ENCODE results near the gene HRG.
"Not testable (repeated sequence)": the region's sequence is repeated elsewhere in the genome, so short reads cannot be mapped to it uniquely, and the experiment has no call there.

The HRG gene

GRCh38 chr3:186683979-186684378, 18.2 kb downstream of the HRG start:
- DNase-seq = no peak

DNA sequence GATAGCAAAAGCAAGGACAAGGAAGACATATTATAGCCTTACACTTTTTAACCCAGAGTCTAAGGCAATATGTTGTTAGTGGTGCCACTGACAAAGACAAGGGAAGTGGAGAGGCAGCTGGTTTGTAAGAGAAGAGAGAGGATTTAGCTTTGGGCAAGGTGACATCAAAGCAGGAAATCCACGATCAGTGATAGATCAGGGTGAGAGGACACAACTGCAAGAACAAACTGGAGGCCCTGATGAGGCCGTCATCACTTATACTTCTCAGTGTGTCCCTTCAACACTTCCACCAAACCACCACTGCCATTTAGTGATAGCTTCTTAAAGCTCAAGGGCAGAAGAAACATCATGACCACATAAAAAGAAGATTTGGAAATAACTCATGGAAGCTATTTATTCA, 20.7 kb downstream of the HRG start:
- DNase-seq = not testable (repeated sequence)

DNA sequence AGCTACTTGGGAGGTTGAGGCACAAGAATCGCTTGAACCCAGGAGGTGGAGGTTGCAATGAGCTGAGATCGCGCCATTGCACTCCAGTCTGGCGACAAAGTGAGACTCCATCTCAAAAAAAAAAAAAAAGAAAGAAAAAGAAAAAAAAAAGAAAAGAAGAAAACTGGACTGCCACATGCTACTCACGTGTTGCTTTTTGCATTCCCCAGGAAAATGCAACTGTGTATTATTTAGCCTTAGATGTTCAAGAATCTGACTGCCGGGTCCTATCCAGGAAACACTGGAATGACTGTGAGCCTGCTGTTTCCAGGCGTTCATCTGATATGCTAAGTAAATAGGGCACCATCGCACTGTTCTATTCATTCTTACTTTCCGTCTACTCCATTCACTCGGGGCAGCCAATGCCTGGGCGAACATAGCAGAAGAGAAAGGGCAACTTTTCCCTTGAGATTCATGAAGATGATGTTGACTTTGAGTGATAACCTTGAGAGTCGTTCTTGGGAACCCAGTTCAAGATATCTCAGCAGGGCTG, 21.4 kb downstream of the HRG start:
- DNase-seq = no peak

- DNase-seq = not testable (repeated sequence)
Observed at GRCh38 chr3:186690304-186690703, 24.5 kb downstream of the HRG start.

DNA sequence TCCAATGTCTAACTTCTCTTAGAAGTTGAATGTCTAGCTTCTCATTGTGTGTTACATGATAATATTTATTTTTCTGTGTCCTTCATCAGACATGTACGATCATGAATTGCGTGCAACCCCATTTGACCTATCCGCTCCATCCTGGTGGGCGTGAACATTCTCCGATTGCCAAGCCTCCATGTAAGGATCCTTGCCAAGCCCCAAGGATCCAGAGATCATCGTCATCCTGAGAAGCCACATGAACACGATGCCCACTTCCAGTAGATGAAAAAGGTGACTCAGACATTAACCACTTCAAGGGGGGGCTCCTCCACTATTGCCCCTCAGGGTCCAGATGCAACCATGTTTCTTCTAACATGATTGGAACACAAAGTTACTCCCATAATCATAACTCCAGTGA, 25.9 kb downstream of the HRG start:
- DNase-seq = no peak

DNA sequence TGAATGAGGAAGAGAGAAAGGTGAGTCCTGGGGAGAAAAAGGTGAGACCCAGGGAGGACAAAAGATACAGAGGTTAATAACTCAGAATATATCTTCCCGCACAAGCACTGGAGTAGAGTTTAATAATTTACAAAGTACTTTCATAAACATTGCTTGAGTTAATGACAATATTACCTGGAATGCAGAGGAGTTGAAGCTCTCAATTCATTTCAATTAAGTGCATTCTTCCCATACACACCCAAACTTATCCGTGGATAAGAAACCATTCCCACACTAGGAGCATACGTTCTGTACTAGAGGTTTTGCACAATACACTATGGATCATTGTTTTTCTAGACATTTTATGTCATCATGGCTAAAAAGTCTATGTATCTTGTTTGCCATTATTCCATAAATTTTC, 28.0 kb downstream of the HRG start:
- no peak for DNase-seq

DNA sequence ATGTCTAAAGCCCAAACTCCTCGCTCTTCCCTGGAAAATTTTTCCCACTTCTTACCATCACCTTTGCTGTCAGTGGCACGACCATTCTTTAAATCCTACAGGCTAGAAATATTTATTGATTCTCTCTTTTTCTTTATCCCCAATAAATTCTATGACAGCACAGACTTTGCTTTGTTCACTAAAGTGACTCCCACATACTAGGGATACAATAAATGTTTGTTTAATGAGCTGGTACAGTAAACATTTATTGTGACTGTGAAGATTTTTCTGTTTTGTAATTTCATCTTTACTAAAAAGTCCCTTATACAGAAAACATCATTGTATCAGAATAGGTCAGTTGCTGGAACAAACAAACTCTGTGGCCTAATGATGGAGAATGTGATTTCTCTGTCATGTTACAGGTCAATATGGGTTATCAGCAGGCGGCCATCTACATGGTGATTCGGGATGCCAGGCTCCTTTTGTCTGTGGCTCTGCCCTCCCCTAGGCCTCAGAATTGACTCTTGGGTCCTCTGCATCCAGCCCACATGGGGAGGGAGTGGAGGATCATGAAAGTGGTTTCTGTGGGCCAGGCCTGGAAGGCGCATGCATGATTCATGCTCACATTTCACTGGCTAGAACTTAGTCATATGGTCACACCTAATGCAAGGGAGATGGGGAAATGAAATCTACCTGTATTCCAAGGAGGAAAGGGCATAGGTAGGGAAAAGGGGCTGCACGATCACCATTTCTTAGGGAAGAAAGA, 28.6 kb downstream of the HRG start:
- DNase-seq = no peak

DNA sequence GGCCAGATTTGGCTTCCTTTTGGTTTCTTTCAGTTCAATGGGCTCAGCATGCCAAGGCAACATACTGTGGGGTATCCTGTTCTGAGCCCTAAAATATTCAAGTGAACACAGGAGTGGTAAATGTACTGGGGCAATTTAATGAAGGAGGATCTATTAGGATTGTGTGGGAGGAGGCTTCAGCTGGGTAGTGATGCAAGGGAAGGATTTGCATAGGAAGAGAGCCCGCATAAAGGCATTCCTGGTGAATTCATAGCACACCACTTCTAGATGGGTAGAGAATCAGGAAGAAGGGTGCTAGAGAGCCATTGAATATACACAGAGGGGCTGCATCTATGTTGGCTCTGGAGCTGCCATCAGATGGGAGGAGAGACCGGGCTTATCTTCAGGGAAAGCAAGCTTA, 30.7 kb downstream of the HRG start:
- no peak for DNase-seq

GRCh38 chr3:186697510-186697909, 31.7 kb downstream of the HRG start:
- DNase-seq = no peak

DNA sequence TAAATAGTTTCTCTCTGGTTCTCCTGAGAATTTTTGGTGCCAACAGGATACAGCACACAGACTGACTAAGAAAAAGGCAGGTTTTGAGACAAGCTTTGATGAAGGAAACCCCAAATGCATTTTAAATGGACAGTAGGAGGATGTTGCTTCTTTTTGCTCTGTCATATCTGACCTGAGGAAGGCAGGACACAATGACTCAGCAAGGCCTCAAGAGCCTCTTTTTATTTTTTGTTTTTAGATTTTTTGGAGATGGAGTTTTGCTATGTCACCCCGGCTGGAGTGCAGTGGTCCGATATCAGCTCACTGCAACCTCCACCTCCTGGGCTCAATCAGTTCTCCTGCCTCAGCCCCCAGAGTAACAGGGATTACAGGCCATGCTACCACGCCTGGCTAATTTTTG, 34.5 kb downstream of the HRG start:
- no peak for DNase-seq

DNA sequence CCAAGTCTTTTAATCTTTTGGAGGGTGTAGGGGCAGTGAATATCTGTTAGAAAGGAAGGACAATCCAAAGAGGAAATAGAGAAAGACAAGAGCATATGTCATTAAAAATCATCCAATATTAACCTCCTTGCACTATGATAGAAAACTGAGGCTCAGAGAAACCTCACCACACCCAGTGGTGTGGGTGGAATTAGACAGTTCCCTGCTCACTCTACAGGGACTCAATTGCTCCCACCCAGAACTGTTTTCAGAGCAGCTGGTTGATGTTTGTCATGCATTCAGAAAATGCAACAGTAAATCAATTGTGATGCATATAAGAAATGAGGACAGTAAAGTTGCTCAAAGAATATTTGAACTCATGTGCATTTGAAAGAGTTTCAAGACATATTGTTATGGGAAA, 36.6 kb downstream of the HRG start:
- not testable (repeated sequence) for DNase-seq

GRCh38 chr3:186705882-186706780, 40.3 kb downstream of the HRG start:
- DNase-seq = peak; percentile 59

- no peak for DNase-seq
Observed at GRCh38 chr3:186708983-186709679, 43.3 kb downstream of the HRG start.

DNA sequence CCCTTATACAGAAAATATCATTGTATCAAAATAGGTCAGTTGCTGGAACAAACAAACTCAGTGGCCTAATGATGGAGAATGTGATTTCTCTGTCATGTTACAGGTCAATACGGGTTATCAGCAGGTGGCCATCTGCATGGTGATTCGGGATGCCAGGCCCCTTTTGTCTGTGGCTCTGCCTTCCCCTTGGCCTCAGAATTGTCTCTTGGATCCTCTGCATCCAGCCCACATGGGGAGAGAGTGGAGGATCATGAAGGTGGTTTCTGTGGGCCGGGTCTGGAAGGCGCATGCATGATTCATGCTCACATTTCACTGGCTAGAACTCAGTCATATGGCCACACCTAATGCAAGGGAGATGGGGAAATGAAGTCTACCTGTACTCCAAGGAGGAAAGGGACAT, 44.9 kb downstream of the HRG start:
- not testable (repeated sequence) for DNase-seq

DNA sequence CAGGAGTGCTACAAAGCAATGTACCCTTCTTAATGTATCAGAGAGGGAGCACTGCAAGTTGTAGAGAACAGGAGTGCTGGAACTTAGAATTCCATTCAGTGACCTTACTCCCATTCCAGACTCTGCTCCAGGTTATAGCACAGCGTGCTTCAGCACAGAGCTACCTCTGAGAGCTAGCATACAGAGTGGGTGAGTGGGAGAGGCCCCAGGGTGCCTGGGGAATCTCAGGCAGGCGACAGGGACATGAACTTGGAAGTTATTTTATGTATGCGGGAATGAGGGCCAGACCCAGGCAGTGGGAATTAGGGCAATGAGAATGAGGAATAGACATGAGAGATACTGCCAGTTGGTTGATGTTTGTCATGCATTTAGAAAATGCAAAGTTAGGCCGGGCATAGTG, 47.7 kb downstream of the HRG start:
- DNase-seq = no peak

- DNase-seq = no peak
Observed at GRCh38 chr3:186717039-186717457, 51.2 kb downstream of the HRG start, which contains the start of gene KNG1. Gene KNG1, plus strand, starts transcription at chr3:186717359. Its CDS starts 184 bp downstream, at chr3:186717543.

DNA sequence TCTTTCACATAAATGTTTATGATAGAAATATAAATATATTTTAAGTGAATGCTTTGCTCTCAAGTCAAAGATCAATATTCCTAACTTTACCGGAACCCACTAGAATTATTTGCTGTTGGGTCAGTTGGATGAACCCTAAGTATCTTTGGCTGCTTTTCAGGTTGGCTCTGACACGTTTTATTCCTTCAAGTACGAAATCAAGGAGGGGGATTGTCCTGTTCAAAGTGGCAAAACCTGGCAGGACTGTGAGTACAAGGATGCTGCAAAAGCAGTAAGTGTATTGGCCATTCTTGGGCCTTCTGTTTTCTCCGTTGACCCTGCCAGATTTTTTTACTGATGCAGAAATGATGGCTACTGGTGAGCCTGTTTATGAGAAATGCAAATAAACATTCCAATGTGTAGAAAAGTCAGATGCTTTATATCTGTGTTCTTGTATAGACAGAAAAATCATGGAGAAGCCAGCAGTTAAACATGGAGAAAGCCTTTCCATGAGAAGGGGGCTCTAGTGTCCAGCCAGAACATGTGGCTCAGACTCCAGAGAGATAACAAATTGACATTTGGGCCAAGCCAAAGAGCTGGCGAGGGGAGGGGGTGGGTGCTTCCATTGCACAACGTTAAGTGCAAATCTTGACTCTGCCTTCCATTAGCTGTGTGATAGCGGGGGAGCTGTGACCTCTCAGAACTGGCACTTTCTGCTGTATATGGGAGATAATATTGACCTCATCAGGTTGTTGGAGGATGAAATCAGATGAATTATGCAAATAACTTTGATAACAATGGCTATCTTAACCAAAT, 54.3 kb downstream of the HRG start:
- no peak for DNase-seq

DNA sequence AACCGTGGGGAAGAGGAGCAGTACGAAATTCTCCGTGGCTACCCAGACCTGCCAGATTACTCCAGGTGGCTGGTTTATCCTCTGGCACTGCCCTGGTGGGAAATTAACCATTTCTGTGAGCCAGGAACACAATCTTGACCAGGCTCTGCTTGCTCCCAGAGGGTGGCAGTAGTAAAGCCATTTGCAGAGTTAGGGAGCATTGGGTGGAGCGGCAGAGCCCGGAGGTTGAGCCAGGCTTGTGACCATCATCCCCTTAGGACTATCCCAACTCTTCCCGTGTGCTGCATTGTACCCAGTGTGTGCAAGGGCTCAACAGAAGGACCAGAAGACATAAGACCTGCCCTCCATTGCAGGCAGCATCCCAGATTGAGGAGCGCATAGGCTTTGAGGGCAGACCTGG, 56.6 kb downstream of the HRG start:
- no peak for DNase-seq

GRCh38 chr3:186724911-186725310, 59.1 kb downstream of the HRG start:
- no peak for DNase-seq

Data from GDM1 (cell line).